ENCODE results near the gene HIRIP3.
A peak's percentile ranks its signal among the peaks of the same experiment; 100 is the strongest.

HIRIP3 gene

GRCh38 chr16:29983420-29984136 lies 11.8 kb downstream of the HIRIP3 start:
- no peak for DNase-seq (ENCODE audit: low read depth)

GRCh38 chr16:29982560-29983419 lies 12.6 kb downstream of the HIRIP3 start:
- no peak for DNase-seq (ENCODE audit: low read depth)

GRCh38 chr16:29978564-29979270 lies 16.7 kb downstream of the HIRIP3 start:
- no peak for DNase-seq (ENCODE audit: low read depth)

- DNase-seq (ENCODE audit: low read depth): no peak
Observed at GRCh38 chr16:29978081-29978480, 17.3 kb downstream of the HIRIP3 start.

GRCh38 chr16:29977063-29977825 lies 18.2 kb downstream of the HIRIP3 start:
- no peak for DNase-seq (ENCODE audit: low read depth)

- no peak for DNase-seq (ENCODE audit: low read depth)
Observed at GRCh38 chr16:29975811-29976511, 19.5 kb downstream of the HIRIP3 start.

GRCh38 chr16:29975134-29975538 lies 20.3 kb downstream of the HIRIP3 start:
- no peak for DNase-seq (ENCODE audit: low read depth)

GRCh38 chr16:29974291-29975133 lies 20.9 kb downstream of the HIRIP3 start:
- no peak for DNase-seq (ENCODE audit: low read depth)

- DNase-seq (ENCODE audit: low read depth): peak; percentile 81
Observed at GRCh38 chr16:29973384-29974246, 21.8 kb downstream of the HIRIP3 start, which contains the start of gene TAOK2. Gene TAOK2 (plus strand): TSS chr16:29973868. CDS start chr16:29977773, 3,905 bp downstream.

- DNase-seq (ENCODE audit: low read depth): no peak
Observed at GRCh38 chr16:29972992-29973383, 22.4 kb downstream of the HIRIP3 start.

- no peak for DNase-seq (ENCODE audit: low read depth)
Observed at GRCh38 chr16:29972500-29972899, 22.9 kb downstream of the HIRIP3 start.

GRCh38 chr16:29971304-29971703 lies 24.1 kb downstream of the HIRIP3 start:
- DNase-seq (ENCODE audit: low read depth): no peak

- no peak for DNase-seq (ENCODE audit: low read depth)
Observed at GRCh38 chr16:29968205-29968604, 27.2 kb downstream of the HIRIP3 start.

- DNase-seq (ENCODE audit: low read depth): no peak
Observed at GRCh38 chr16:29963021-29963743, 32.2 kb downstream of the HIRIP3 start.

GRCh38 chr16:29962344-29962994 lies 32.9 kb downstream of the HIRIP3 start:
- no peak for DNase-seq (ENCODE audit: low read depth)

GRCh38 chr16:29961479-29962343 lies 33.7 kb downstream of the HIRIP3 start, which contains the start of gene TMEM219:
Gene TMEM219 (plus strand): TSS chr16:29962079. CDS start chr16:29963144, 1,065 bp downstream.
- DNase-seq (ENCODE audit: low read depth): peak; percentile 80

- no peak for DNase-seq (ENCODE audit: low read depth)
Observed at GRCh38 chr16:29961127-29961478, 34.3 kb downstream of the HIRIP3 start.

Measured in stimulated activated CD8-positive, alpha-beta memory T cell treated with anti-CD3 and anti-CD28 coated beads, Interleukin-15, amount 100 ng/mL, for 1 hour (primary cell).